ENCODE data around the gene DDX41.

DNA sequence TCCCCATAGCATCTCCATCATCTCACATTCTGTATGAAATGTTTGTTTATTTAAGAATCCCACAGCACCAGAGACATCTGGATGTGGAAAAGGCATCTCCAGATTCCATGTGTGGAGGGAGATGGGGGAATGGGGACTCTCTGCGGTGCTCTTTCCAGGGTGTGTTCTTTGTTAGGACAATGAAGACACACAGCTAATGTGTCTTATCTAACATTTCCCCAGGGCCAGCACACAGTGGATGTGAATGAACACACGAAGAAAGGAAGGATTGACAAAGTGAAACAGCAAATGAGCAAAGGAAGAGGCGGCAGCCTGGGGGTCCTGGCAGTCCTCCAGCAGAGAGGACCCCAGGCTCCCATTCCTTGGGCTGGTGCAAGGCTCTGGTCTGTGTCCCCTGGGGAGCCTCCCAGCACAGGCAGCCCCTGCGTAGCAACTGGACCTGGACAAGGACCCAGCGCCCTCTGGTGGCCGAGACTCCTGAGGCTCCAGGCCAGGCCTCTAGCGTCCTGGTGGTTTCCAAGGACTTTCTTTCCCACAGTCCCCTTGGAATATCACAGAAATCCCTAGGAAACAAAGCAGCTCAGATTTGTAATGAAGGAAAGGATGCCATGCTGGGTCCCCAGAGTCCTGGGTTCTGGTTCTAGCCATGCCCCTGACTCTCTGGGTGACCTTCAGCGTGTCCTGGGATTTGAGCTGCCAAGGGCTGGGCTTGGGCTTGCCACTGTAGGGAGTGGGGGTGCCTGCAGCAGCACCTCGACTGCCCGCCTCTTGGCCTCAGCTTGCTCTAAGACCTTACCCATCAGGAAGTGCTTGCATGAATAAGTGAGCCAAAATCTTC is 15.9 kb downstream of the DDX41 start:
- no peak for TF ChIP-seq EZH2 (IDR thresholded peaks at IDR 0.05)
- TF ChIP-seq, protein P1, sequence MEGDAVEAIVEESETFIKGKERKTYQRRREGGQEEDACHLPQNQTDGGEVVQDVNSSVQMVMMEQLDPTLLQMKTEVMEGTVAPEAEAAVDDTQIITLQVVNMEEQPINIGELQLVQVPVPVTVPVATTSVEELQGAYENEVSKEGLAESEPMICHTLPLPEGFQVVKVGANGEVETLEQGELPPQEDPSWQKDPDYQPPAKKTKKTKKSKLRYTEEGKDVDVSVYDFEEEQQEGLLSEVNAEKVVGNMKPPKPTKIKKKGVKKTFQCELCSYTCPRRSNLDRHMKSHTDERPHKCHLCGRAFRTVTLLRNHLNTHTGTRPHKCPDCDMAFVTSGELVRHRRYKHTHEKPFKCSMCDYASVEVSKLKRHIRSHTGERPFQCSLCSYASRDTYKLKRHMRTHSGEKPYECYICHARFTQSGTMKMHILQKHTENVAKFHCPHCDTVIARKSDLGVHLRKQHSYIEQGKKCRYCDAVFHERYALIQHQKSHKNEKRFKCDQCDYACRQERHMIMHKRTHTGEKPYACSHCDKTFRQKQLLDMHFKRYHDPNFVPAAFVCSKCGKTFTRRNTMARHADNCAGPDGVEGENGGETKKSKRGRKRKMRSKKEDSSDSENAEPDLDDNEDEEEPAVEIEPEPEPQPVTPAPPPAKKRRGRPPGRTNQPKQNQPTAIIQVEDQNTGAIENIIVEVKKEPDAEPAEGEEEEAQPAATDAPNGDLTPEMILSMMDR (IDR thresholded peaks at IDR 0.05): peak; percentile 96
- no peak for TF ChIP-seq EZH2phosphoT487 (IDR thresholded peaks at IDR 0.05)

Data from neural progenitor cell (in vitro differentiated cells).